ENCODE results near the gene SPATA13.

Gene SPATA13

DNA sequence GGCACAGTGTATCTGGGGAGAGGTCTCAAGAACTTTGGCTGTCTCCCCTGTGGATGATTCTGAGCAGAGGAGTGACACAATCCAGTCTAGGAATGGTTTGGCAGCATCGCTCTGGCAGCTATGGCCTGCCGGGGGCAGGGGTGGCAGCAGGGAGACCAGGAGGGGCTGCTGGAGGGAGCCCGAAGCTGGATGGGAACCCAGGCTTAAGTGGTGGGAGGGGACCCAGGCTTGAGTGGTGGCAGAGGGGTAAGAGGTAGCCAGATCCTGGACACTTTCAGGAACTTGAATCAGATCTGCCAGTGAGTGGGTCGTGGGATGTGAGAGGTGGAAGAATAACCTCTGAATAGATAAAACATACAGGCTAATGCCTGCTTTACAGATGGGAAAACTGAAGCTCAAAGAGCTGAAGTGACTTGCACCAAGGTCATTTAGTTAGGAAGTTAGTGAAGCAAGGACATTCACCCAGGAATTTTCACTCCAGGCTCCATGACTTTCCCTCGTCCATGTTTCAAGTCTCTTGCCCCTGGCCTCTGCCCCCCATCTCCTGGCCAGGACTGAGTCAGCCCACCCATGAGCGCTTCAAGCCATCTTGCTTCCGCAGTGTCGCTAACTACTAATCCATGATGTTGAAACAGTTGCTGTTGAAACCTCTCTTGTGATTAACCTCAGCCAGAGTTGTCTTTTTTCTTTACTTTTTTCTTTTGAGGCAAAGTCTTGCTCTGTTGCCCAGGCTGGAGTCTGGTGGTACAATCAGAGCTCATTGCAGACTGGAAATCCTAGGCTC, 119.0 kb downstream of the SPATA13 start:
- Histone ChIP-seq H3K9me3 (ENCODE audit: low read length) (no peaks in the 10 kb centered on the region), H3K27me3 (ENCODE audit: insufficient read depth, low read length) (no peaks in the 10 kb centered on the region), H3K4me1 (ENCODE audit: insufficient read depth, low read length) (no peaks in the 10 kb centered on the region), H2AFZ (ENCODE audit: low read depth, low read length) (no peak overlapping the region), H3K36me3 (ENCODE audit: insufficient read depth, low read length) (peaks cover 4% of the 10 kb centered on the region), H3K4me3 (ENCODE audit: low read length) (no peak overlapping the region)

- Histone ChIP-seq H3K9me3 (ENCODE audit: low read length) (no peaks in the 10 kb centered on the region), H3K36me3 (ENCODE audit: insufficient read depth, low read length) (peaks cover 11% of the 10 kb centered on the region), H3K27me3 (ENCODE audit: insufficient read depth, low read length) (no peaks in the 10 kb centered on the region), H2AFZ (ENCODE audit: low read depth, low read length) (no peak overlapping the region), H3K4me1 (ENCODE audit: insufficient read depth, low read length) (no peaks in the 10 kb centered on the region), H3K4me3 (ENCODE audit: low read length) (no peak overlapping the region)
Measured at GRCh38 chr13:24280720-24281119, 120.2 kb downstream of the SPATA13 start.

DNA sequence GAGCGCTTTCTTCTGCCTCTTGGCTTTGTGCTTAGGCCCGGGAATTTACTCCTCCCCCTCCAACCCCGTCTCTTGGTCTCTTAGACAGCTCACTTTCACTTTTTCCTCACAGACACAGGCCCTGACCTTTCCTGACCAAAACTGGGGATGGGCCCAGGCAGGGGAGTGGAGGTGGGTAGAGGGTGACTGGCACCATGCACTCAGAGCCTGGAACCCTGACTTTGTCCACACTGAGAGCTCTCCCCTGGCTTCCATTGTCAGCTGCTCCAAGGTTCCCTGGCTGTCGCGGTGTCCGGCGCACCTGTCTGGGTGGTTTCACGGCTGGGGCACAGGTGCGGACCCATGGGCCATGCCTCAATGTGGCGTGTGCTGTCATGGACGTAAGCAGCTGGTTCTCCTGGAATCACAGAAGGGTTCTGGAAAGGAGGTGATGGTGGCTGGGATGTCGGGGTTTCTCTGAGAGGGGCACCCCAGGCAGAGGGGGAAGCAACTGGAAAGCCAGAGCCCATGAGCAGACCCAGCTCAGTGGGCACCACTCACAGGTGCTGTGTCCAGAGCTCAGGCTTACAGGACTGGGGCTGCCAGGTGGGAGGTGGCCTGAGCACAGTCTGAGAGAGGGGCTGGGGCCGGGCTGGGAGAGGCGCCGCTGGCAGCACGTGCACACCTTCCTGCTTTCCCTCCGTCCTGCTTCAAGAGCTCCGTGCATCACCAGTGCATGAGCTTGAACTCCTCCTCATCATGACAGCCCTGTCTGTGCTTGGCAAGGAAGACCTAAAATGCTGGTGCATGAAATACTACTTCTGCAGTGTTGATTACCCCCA, 120.9 kb downstream of the SPATA13 start:
- Histone ChIP-seq H2AFZ (ENCODE audit: low read depth, low read length) (no peak overlapping the region), H3K27me3 (ENCODE audit: insufficient read depth, low read length) (no peaks in the 10 kb centered on the region), H3K9me3 (ENCODE audit: low read length) (no peaks in the 10 kb centered on the region), H3K36me3 (ENCODE audit: insufficient read depth, low read length) (peaks cover 17% of the 10 kb centered on the region), H3K4me1 (ENCODE audit: insufficient read depth, low read length) (no peaks in the 10 kb centered on the region), H3K4me3 (ENCODE audit: low read length) (no peak overlapping the region)

DNA sequence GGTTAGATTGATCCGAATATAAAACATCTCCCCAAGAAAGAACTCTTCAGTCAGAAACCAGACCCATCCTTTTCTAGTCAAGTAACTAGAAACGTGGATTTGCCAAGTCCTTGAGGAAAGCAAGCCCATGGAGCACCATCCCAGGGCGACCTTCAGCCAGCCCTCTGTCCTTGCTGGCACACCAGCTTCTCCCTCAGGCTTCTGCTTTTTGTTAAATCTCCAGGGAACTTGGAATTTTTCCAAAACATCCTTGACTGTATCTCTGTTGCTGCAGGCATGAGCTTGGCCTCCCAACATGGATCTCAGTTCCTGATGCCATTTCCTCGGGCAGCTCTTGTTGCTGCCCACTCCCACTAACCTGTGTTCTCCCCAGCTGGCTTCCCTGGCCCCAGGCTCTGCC, 121.7 kb downstream of the SPATA13 start:
- Histone ChIP-seq H2AFZ (ENCODE audit: low read depth, low read length) (no peak overlapping the region), H3K4me3 (ENCODE audit: low read length) (no peak overlapping the region), H3K27me3 (ENCODE audit: insufficient read depth, low read length) (no peaks in the 10 kb centered on the region), H3K4me1 (ENCODE audit: insufficient read depth, low read length) (no peaks in the 10 kb centered on the region), H3K9me3 (ENCODE audit: low read length) (no peaks in the 10 kb centered on the region), H3K36me3 (ENCODE audit: insufficient read depth, low read length) (peaks cover 24% of the 10 kb centered on the region)

DNA sequence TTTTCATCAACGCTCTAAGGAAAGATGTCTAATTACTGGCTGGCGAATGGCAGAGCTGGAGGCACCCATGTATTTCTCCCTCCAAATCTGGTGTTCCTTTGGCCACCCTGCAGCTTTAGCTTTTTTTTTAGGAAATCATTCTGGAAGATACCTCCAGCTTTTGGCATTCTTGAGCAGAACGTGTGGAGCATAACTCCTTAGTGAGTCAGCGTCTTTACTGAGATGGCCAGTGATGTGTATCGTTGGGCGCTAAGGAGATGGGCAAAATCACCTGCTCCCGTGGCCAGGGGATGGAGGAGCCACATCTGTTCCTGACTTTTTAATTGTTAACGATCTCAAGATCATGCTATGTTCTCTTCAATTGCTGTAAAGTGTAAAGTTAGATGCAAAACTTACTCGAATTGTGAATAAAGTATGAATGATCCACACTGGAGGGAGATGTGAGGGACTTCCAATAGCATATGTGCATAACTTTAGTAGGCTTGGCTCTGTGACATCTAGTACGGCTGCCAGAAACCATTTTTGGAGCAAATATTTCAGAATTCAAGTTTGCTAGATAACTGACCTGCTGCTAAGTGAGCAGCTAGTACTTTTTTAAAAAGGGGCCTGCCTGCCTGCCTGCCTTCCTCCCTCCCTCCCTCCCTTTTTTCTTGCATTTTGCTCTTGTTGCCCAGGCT, 124.5 kb downstream of the SPATA13 start:
- Histone ChIP-seq H3K27me3 (ENCODE audit: insufficient read depth, low read length) (no peaks in the 10 kb centered on the region), H2AFZ (ENCODE audit: low read depth, low read length) (no peak overlapping the region), H3K9me3 (ENCODE audit: low read length) (no peaks in the 10 kb centered on the region), H3K36me3 (ENCODE audit: insufficient read depth, low read length) (peaks cover 37% of the 10 kb centered on the region), H3K4me3 (ENCODE audit: low read length) (no peak overlapping the region), H3K4me1 (ENCODE audit: insufficient read depth, low read length) (no peaks in the 10 kb centered on the region)

GRCh38 chr13:24286624-24287023, 126.1 kb downstream of the SPATA13 start:
- Histone ChIP-seq H2AFZ (ENCODE audit: low read depth, low read length) (no peak overlapping the region), H3K4me1 (ENCODE audit: insufficient read depth, low read length) (no peaks in the 10 kb centered on the region), H3K4me3 (ENCODE audit: low read length) (no peak overlapping the region), H3K9me3 (ENCODE audit: low read length) (peaks cover 3% of the 10 kb centered on the region), H3K36me3 (ENCODE audit: insufficient read depth, low read length) (peaks cover 51% of the 10 kb centered on the region), H3K27me3 (ENCODE audit: insufficient read depth, low read length) (no peaks in the 10 kb centered on the region)

DNA sequence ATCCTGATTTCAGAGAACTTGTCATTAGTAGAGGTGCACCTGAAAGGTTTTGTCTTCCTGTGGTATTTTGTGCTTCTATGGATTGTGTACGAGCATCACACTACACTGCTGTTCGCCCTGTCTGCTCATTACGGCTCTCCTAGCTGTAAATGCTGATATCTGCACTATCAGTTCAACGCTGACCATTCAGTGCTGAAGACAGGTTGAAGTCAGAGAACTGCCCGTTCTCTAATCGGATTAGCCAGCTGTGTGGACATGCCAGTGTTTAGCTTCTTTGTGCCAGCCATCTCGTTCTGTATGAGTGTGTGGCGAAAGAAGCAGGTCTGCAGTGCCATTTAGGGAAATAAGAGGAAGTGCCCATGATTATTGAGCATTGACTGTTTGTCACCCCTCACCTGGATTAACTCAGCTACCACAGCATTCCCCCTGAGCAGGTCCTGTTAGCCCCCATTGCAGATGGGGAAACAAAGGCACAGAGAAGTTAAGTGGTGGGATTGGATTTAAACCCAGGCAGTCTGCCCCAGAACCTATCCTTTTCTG, 127.3 kb downstream of the SPATA13 start:
- no peaks in the 10 kb centered on the region for H3K4me1 ChIP-seq (ENCODE audit: insufficient read depth, low read length)
- H2AFZ ChIP-seq (ENCODE audit: low read depth, low read length), result no peak overlapping the region
- H3K27me3 ChIP-seq (ENCODE audit: insufficient read depth, low read length), result no peaks in the 10 kb centered on the region
- peaks cover 55% of the 10 kb centered on the region for H3K36me3 ChIP-seq (ENCODE audit: insufficient read depth, low read length)
- no peak overlapping the region for H3K4me3 ChIP-seq (ENCODE audit: low read length)
- peaks cover 3% of the 10 kb centered on the region for H3K9me3 ChIP-seq (ENCODE audit: low read length)

- Histone ChIP-seq H3K36me3 (ENCODE audit: insufficient read depth, low read length) (peaks cover 55% of the 10 kb centered on the region), H3K4me1 (ENCODE audit: insufficient read depth, low read length) (peaks cover 3% of the 10 kb centered on the region), H2AFZ (ENCODE audit: low read depth, low read length) (no peak overlapping the region), H3K9me3 (ENCODE audit: low read length) (peaks cover 3% of the 10 kb centered on the region), H3K4me3 (ENCODE audit: low read length) (no peak overlapping the region), H3K27me3 (ENCODE audit: insufficient read depth, low read length) (no peaks in the 10 kb centered on the region)
Measured at GRCh38 chr13:24288870-24289269, 128.3 kb downstream of the SPATA13 start.

DNA sequence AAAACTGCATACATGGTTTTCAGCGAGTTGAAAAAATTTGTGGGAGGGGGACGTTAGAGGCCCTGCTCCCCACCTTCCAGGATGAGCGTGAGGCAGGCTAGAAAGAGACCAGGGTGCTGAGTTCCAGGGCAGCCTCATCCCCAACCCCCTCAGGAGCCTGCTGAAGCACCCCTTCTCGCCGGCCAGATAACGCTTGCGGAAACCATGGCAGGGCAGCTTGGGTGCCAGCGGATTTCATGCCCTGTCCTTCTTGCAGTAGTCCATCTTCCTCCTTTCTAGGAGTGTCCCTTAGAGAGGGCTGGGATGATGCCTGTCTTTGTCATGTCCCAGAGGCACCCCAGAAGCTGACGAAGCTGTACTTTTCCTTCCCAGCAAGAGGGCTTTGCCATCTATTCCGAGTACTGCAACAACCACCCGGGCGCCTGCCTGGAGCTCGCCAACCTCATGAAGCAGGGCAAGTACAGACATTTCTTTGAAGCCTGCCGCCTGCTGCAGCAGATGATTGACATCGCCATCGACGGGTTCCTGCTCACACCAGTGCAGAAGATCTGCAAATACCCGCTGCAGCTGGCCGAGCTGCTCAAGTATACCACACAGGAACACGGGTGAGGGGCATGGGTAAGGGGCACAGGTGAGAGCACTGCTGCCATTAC, 129.9 kb downstream of the SPATA13 start:
- Histone ChIP-seq H2AFZ (ENCODE audit: low read depth, low read length) (no peak overlapping the region), H3K4me3 (ENCODE audit: low read length) (no peak overlapping the region), H3K9me3 (ENCODE audit: low read length) (peaks cover 3% of the 10 kb centered on the region), H3K36me3 (ENCODE audit: insufficient read depth, low read length) (peaks cover 51% of the 10 kb centered on the region), H3K27me3 (ENCODE audit: insufficient read depth, low read length) (no peaks in the 10 kb centered on the region), H3K4me1 (ENCODE audit: insufficient read depth, low read length) (peaks cover 3% of the 10 kb centered on the region)

GRCh38 chr13:24292481-24292880, 132.0 kb downstream of the SPATA13 start:
- H3K9me3 ChIP-seq (ENCODE audit: low read length), result peaks cover 3% of the 10 kb centered on the region
- H3K36me3 ChIP-seq (ENCODE audit: insufficient read depth, low read length), result peaks cover 48% of the 10 kb centered on the region
- H2AFZ ChIP-seq (ENCODE audit: low read depth, low read length), result no peak overlapping the region
- no peaks in the 10 kb centered on the region for H3K27me3 ChIP-seq (ENCODE audit: insufficient read depth, low read length)
- no peak overlapping the region for H3K4me3 ChIP-seq (ENCODE audit: low read length)
- H3K4me1 ChIP-seq (ENCODE audit: insufficient read depth, low read length), result peaks cover 3% of the 10 kb centered on the region

DNA sequence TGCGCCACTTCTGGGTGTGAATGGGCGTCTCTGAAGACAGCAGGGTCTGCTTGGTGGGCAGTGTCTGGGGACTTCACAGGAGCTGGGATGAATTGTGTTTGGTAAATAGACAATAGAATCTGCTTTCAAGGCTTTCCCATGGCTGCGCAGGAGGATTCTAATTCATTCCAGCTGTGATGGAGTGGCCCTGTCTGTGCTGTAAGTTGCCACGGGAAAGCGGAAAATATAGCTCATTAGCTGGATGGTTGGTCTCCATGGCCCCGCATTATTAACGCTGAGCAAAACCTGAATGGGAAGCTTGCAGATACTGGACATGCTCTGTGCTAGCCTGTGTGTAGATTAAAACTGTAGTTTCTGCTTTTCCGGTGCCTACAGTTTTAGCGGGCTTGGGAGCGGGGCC, 133.2 kb downstream of the SPATA13 start:
- no peak overlapping the region for H2AFZ ChIP-seq (ENCODE audit: low read depth, low read length)
- H3K9me3 ChIP-seq (ENCODE audit: low read length), result peaks cover 3% of the 10 kb centered on the region
- H3K4me3 ChIP-seq (ENCODE audit: low read length), result no peak overlapping the region
- H3K4me1 ChIP-seq (ENCODE audit: insufficient read depth, low read length), result peaks cover 3% of the 10 kb centered on the region
- H3K27me3 ChIP-seq (ENCODE audit: insufficient read depth, low read length), result no peaks in the 10 kb centered on the region
- H3K36me3 ChIP-seq (ENCODE audit: insufficient read depth, low read length), result peaks cover 56% of the 10 kb centered on the region

DNA sequence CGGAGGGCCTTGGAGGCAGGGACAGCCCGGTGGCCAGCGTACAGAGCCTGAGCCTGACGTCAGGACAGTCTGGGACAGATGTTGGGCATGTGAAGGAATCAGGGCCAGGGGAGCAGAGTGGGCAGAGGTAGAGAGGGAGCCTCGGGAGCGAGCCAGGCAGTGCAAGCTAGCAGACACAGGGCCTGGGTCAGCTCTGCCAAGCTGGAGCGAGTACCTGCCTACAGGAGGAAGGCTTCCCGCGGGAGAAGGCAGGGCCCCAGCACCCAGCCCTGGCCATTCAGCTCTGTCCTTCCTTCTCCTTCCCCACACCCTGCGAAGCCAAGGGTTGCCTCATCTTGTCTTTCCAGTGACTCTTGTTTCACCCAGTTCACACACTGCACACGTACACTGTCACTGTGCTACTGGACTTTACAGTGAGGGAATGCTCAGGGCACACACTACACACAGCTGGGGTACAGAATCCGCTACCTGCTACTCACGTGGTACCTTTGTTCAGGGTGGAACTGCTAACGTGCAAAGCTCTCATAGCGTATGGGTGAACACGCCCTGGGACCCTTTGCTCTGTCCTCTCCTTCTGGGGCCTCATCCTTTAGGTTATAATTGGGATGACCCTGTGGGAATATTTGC, 139.1 kb downstream of the SPATA13 start:
- Histone ChIP-seq H3K4me3 (ENCODE audit: low read length) (no peak overlapping the region), H3K4me1 (ENCODE audit: insufficient read depth, low read length) (no peaks in the 10 kb centered on the region), H2AFZ (ENCODE audit: low read depth, low read length) (no peak overlapping the region), H3K27me3 (ENCODE audit: insufficient read depth, low read length) (no peaks in the 10 kb centered on the region), H3K36me3 (ENCODE audit: insufficient read depth, low read length) (peaks cover 63% of the 10 kb centered on the region), H3K9me3 (ENCODE audit: low read length) (no peaks in the 10 kb centered on the region)

Measured in neuron (in vitro differentiated cells).